ENCODE results near the gene DIDO1. TPM values are rescaled to one million over a fixed set of nuclear protein-coding genes. Genes with fewer than 3 reads are reported as not detected.

The DIDO1 gene
- total RNA-seq, 1 donor from 2014 or later: 22.8 TPM

GRCh38 chr20:62951896-62952372 is 25.6 kb upstream of the DIDO1 start:
- DNase-seq (ENCODE audit: low spot score) (no peak), ATAC-seq (no peak)

- ATAC-seq (no peak), DNase-seq (ENCODE audit: low spot score) (no peak)
These were observed 25.0 kb upstream of the DIDO1 start for GRCh38 chr20:62951143-62951895.

- DNase-seq (ENCODE audit: low spot score) (no peak), ATAC-seq (no peak)
These were observed 24.4 kb upstream of the DIDO1 start for GRCh38 chr20:62950741-62951140.

DNA sequence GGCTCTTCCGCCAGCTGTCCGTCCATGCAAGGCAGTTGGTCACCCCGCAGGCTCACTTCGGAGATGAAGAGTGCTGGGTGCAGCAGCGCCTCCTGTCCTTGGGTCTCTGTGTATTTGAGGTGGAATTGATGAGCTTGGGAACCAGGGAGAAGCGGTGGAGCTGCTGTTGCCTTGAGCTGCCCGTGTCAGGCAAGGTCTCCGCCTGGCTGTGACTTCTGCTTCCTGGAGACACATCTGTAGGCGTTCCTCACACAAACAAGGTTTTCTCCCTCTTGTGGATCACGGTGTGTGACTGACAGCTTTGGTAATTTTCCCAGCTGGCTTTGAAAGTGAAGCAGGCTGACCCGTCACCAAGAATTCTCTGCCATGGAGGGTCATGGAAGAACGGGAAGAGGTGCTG is 23.7 kb upstream of the DIDO1 start:
- ATAC-seq: no peak
- no peak for DNase-seq (ENCODE audit: low spot score)

DNA sequence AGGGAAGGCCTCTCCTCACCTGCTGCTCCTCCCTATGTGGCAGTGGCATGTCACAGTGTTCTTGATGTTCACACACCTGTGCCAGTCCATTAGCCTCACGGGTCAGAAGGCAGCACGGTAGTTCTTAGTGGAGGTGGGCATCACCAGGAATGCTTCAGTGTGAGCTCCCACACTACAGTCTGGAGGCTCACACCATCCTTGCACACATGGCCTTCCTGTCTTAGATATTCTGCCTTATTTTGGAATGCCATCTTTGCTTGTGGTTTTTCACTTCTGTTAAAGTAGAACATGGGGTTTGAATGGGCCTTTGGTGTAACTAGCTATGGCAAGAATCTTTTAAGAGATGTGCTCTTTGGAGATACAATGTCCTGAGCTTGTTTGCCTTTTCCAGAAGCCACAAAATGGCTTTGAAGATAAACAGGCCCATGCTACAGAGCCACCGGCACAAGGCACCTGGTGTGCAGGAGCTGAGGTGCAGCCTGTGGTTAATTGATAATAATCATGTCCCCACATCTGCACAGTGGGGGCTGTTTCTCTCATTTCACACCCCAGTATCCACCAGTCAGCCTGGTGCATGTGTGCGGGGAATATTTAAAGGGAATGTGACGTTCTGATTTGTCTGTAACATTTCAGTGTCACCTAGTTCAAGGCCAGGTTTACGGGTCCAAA is 23.0 kb upstream of the DIDO1 start:
- ATAC-seq: no peak
- DNase-seq (ENCODE audit: low spot score): no peak

DNA sequence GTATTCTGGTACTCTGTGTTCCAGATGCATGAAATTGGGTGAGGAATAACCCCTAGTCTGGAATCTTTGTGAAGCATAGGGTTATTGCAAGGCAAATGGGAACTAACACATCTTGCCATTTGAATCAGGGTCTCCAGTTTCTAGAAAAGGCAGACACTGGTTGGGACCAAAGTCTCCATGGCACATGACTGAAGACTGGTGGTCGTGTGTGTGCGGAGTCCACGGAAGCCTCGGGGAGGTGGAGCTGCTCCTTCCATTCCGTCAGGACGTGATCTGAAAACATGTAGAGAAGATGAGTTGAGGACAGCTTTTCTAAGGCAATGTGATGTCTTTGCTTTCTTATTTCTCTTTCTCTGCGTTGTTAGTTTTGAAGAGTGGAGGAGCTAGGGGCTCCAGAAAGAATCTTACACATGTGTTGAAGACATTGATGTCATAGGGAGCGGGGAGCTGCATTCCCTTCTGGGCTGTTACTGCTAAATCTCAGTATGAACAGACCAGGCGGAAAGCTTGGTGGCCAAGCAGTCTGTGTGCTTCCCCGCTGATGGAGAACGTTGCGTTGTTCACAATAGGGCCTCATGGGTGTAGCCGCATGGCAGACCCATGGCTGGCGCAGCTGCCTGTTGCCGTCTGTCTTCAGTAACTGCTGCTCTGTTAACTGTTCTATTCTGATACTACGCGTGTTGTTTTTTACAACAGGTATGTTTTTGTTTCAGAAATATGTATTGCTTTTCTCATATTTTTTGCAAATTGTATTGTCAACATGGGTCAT is 21.4 kb upstream of the DIDO1 start:
- DNase-seq (ENCODE audit: low spot score) (no peak), ATAC-seq (no peak)

DNA sequence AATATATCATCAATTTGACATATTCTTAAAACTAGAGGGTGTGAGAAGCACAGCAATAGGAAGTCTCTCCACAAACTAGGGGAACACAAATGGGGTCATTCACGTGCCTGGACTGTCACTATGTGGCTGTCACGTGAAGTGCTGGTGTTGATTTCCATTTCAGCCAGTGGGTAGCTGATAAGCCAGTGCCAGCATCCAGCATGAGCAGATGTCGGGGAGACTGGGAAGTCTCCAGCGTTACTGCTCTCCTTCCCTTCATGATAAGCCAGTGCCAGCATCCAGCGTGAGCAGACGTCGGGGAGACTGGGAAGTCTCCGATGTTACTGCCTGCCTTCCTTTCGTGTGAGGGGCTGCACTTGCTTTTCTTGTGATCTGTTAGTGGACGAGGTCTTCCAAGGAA is 20.6 kb upstream of the DIDO1 start:
- DNase-seq (ENCODE audit: low spot score) (peak; percentile 72), ATAC-seq (peak; percentile 78)

GRCh38 chr20:62945771-62946339 is 19.6 kb upstream of the DIDO1 start:
- DNase-seq (ENCODE audit: low spot score) (no peak), ATAC-seq (no peak)

DNA sequence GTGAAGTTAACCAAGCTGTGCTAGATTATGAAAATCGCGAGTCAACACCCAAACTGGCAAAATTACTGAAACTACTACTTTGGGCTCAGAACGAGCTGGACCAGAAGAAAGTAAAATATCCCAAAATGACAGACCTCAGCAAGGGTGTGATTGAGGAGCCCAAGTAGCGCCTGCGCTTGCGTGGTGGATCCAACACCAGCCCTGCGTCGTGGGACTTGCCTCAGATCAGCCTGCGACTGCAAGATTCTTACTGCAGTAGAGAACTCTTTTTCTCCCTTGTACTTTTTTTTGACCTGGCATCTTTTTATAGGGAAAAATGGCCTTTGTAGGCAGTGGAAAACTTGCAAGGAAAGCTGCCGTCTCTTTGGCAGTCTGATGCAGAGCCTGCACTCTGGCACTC is 18.4 kb upstream of the DIDO1 start:
- ATAC-seq (no peak), DNase-seq (ENCODE audit: low spot score) (no peak)

DNA sequence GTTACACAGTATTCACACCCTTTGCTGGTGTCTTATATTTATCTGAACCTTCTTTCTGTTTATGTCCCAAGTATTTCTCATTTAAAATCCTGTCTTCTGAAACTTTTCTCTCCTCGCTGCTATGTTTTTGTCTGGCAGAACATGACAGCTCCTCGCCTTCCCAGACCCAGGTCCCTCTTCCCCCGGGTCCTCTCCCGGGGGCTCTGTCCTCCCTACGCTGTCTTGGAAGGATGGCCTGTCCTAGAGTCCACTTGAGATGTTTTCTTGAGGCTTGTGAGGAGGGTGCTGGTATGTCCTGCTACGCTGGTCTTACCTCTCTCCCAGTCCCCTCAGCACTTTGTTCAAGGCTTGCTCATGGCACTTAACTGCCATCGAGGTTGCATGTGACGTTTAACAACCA is 17.9 kb upstream of the DIDO1 start:
- no peak for ATAC-seq
- no peak for DNase-seq (ENCODE audit: low spot score)

GRCh38 chr20:62943396-62943795 is 17.1 kb upstream of the DIDO1 start:
- ATAC-seq (no peak), DNase-seq (ENCODE audit: low spot score) (no peak)

- ATAC-seq (no peak), DNase-seq (ENCODE audit: low spot score) (no peak)
These were observed 16.2 kb upstream of the DIDO1 start for GRCh38 chr20:62942456-62942855.

GRCh38 chr20:62941792-62942191 is 15.5 kb upstream of the DIDO1 start:
- ATAC-seq (no peak), DNase-seq (ENCODE audit: low spot score) (no peak)

- ATAC-seq (no peak), DNase-seq (ENCODE audit: low spot score) (no peak)
These were observed 14.6 kb upstream of the DIDO1 start for GRCh38 chr20:62940875-62941274.

- ATAC-seq: peak; percentile 40
- no peak for DNase-seq (ENCODE audit: low spot score)
These were observed 12.0 kb upstream of the DIDO1 start, which contains the start of gene GID8 for GRCh38 chr20:62938105-62938888. Gene GID8, plus strand, starts transcription at chr20:62938147. Its CDS starts 3,356 bp downstream, at chr20:62941503.

GRCh38 chr20:62937268-62938104 is 11.2 kb upstream of the DIDO1 start:
- peak; percentile 93 for ATAC-seq
- DNase-seq (ENCODE audit: low spot score): peak; percentile 98

DNA sequence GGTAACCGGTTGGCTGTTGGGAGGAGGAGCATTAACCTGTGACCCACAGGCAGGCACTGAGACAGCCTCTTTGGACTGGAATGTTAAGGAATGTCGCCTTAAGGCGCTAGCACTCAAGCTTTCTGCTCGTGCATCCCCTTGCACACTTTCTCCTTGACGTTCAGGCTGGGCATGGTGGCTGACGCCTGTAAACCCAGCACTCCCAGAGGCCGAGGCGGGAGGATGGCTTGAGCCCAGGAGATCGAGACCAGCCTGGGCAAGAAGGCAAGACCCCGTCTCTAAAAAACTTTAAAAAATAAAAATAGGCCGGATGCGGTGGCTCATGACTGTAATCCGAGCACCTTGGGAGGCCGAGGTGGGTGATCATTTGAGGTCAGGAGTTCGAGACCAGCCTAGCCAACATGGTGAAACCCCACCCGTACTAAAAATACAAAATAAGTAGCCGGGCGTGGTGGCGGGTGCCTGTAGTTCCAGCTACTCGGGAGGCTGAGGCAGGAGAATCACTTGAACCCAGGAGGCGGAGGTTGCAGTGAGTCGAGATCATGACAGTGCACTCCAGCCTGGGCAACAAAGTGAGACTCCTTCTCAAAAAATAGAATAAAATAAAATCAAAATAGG is 9.8 kb upstream of the DIDO1 start:
- no peak for ATAC-seq
- no peak for DNase-seq (ENCODE audit: low spot score)

- ATAC-seq: no peak
- no peak for DNase-seq (ENCODE audit: low spot score)
These were observed 9.1 kb upstream of the DIDO1 start for GRCh38 chr20:62935204-62935967.
